Liver (tissue), 9 donors: ENCODE results near the gene TP53I11. TPM values are rescaled to one million over a fixed set of nuclear protein-coding genes. Genes with fewer than 3 reads are reported as not detected.

Experiments
- DNase-seq: peaks from one replicate; pipeline ENCODE4 v3.0.0-alpha.2; 2017; ENCODE audit warnings: low spot score
- H3K27ac ChIP-seq, 2 donors: one replicate each; pipeline ENCODE4 v1.7.0; 2013; ENCODE audit warnings: inconsistent platforms in 2 of 2, low read length in 2 of 2, control low read depth in 1 of 2, low read depth in 1 of 2, mild to moderate bottlenecking in 1 of 2
- H3K27me3 ChIP-seq, 4 donors: one replicate each; pipeline versions ENCODE4 v1.6.1 to v1.7.0; 2013; ENCODE audit warnings: low read length in 3 of 4, inconsistent platforms in 1 of 4, mild to moderate bottlenecking in 1 of 4, moderate library complexity in 1 of 4; ENCODE audit not compliant: control insufficient read depth in 4 of 4, insufficient read depth in 4 of 4
- H3K36me3 ChIP-seq, 4 donors: one replicate each; pipeline versions ENCODE4 v1.6.1 to v1.7.0; 2013; ENCODE audit warnings: low read length in 3 of 4, mild to moderate bottlenecking in 3 of 4, low read depth in 1 of 4, moderate library complexity in 1 of 4; ENCODE audit not compliant: control insufficient read depth in 4 of 4, insufficient read depth in 3 of 4
- H3K4me1 ChIP-seq, 4 donors: one replicate each; pipeline versions ENCODE4 v1.6.1 to v1.7.0; 2013; ENCODE audit warnings: low read length in 3 of 4, mild to moderate bottlenecking in 3 of 4, moderate library complexity in 1 of 4; ENCODE audit not compliant: control insufficient read depth in 4 of 4, insufficient read depth in 4 of 4
- H3K4me3 ChIP-seq, 3 donors: one replicate each; pipeline versions ENCODE4 v1.6.1 to v1.7.0; 2013; ENCODE audit warnings: low read length in 3 of 3, control low read depth in 1 of 3, low read depth in 1 of 3, mild to moderate bottlenecking in 1 of 3
- H3K9ac ChIP-seq, 2 donors: one replicate each; pipeline ENCODE4 v1.7.0; 2013; ENCODE audit warnings: low read length in 2 of 2, mild to moderate bottlenecking in 2 of 2, moderate library complexity in 2 of 2, control low read depth in 1 of 2, low read depth in 1 of 2
- H3K9me3 ChIP-seq, 4 donors: one replicate each; pipeline versions ENCODE4 v1.6.1 to v1.7.0; 2013; ENCODE audit warnings: low read length in 3 of 4; ENCODE audit not compliant: control insufficient read depth in 4 of 4
- ATF3 ChIP-seq: IDR thresholded peaks from 2 replicates; pipeline ENCODE4 v1.6.1; 2016; ENCODE audit warnings: antibody characterized with exemption
- EGR1 ChIP-seq, 2 donors: IDR thresholded peaks; 2 replicates each; pipeline ENCODE4 v1.6.1; 2016 to 2018; ENCODE audit warnings: antibody characterized with exemption in 2 of 2, low read depth in 2 of 2
- FOXA1 ChIP-seq: IDR thresholded peaks from 2 replicates; pipeline ENCODE4 v1.6.1; 2016; ENCODE audit warnings: antibody characterized with exemption
- FOXA2 ChIP-seq: IDR thresholded peaks from 2 replicates; pipeline ENCODE4 v1.6.1; 2016; ENCODE audit warnings: antibody characterized with exemption
- GABPA ChIP-seq, 2 donors: IDR thresholded peaks in 1 of 2; conservative IDR thresholded peaks in 1 of 2; 2 replicates each; pipeline ENCODE4 v1.6.1; 2016; ENCODE audit warnings: antibody characterized with exemption in 2 of 2, mild to moderate bottlenecking in 1 of 2, moderate library complexity in 1 of 2
- HNF4A ChIP-seq, 2 donors: conservative IDR thresholded peaks; 2 replicates each; pipeline ENCODE4 v1.6.1; 2016; ENCODE audit warnings: antibody characterized with exemption in 2 of 2, mild to moderate bottlenecking in 2 of 2
- HNF4G ChIP-seq: IDR thresholded peaks from 2 replicates; pipeline ENCODE4 v1.6.1; 2016; ENCODE audit warnings: antibody characterized with exemption
- JUND ChIP-seq, 2 donors: IDR thresholded peaks; 2 replicates each; pipeline ENCODE4 v1.6.1; 2016; ENCODE audit warnings: antibody characterized with exemption in 2 of 2
- NR2F2 ChIP-seq: IDR thresholded peaks from 2 replicates; pipeline ENCODE4 v1.6.1; 2016; ENCODE audit warnings: antibody characterized with exemption
- RAD21 ChIP-seq, 2 donors: IDR thresholded peaks; 2 replicates each; pipeline ENCODE4 v1.6.1; 2016; ENCODE audit warnings: antibody characterized with exemption in 2 of 2, mild to moderate bottlenecking in 2 of 2
- RXRA ChIP-seq, 2 donors: IDR thresholded peaks; 2 replicates each; pipeline ENCODE4 v1.6.1; 2017 to 2018; ENCODE audit warnings: antibody characterized with exemption in 2 of 2, mild to moderate bottlenecking in 1 of 2
- SP1 ChIP-seq: IDR thresholded peaks from 2 replicates; pipeline ENCODE4 v1.6.1; 2018; ENCODE audit warnings: antibody characterized with exemption, mild to moderate bottlenecking
- TAF1 ChIP-seq: conservative IDR thresholded peaks from 2 replicates; pipeline ENCODE4 v1.6.1; 2016; ENCODE audit warnings: antibody characterized with exemption, mild to moderate bottlenecking
- YY1 ChIP-seq: IDR thresholded peaks from 2 replicates; pipeline ENCODE4 v1.6.1; 2016; ENCODE audit warnings: antibody characterized with exemption, mild to moderate bottlenecking
- WGBS: extraction: QIAGEN DNeasy Blood & Tissue Kit; methylation state at CpG from one replicate; pipeline ENCODE4 v1.1.7; 2013; 5-methylcytosine and 5-hydroxymethylcytosine counted together
- polyA plus RNA-seq, 2 donors: library from polyadenylated mRNA; stranded (reverse) in 1 of 2; unstranded in 1 of 2; fragments of 200-250 nt in 1 of 2; fragments of >200 nt in 1 of 2; fragmentation: Nextera tagmentation in 1 of 2; extraction: Ambion mirVana in 1 of 2; gene quantifications; one replicate each; pipeline versions ENCODE4 v1.2.1 to v1.2.3, GENCODE V29; 2013 to 2015
- total RNA-seq, 2 donors: library from RNA; depleted of rRNA; stranded (reverse); fragments of >200 nt; gene quantifications; one replicate each; pipeline ENCODE4 v1.2.3, GENCODE V29; 2014
- TF ChIP-seq, protein P1 (sequence below): fragments of 150-350 bp; IDR thresholded peaks from 2 replicates; pipeline ENCODE4 v1.5.1; 2017; ENCODE audit warnings: improper control_type of control experiment, low read depth, low read length; ENCODE audit not compliant: missing input control
- TF ChIP-seq, protein P2 (sequence below): IDR thresholded peaks from 2 replicates; pipeline ENCODE4 v1.6.1; 2016; ENCODE audit warnings: antibody characterized with exemption, mild to moderate bottlenecking
- TF ChIP-seq, protein P3 (sequence below): IDR thresholded peaks from 2 replicates; pipeline ENCODE4 v1.6.1; 2016; ENCODE audit warnings: antibody characterized with exemption
- TF ChIP-seq, protein P4 (sequence below): IDR thresholded peaks from 2 replicates; pipeline ENCODE4 v1.6.1; 2016; ENCODE audit warnings: antibody characterized with exemption
- donor health status: healthy.
- donor health status: healthy.
- donor health status: healthy.
- donor health status: healthy.
- donor health status: healthy.

Gene TP53I11
- total and polyA plus RNA-seq, 4 donors, result 3.6 to 16.0 (median 8.3) TPM

DNA sequence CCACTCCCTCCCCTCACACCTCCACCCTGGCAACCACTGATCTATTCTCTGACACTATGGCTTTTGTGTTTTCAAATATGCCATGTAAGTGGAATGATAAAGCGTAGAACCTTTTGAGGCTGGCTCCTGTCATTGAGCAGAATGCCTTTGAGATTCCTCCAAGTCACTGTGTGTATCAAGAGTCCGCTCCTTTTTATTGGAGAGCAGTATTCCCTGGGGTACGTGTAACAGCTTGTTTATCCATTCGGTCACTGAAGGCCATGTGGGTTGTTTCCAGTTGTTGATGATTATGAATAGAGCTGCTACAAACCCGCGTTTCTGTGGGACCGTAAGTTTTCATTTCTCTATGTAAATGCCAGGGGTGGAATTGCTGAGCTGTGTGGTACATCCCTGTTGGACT, 10.3 kb downstream of the TP53I11 start:
- peaks cover 0 to 3% (median 0%) of the 10 kb centered on the region in 4 donors for H3K4me1 ChIP-seq
- WGBS, result 77% methylated on average over 7 of the region's 7 CpGs
- H3K27me3 ChIP-seq, result peaks cover 0 to 2% (median 0%) of the 10 kb centered on the region in 4 donors
- no peak for DNase-seq
- H3K9me3 ChIP-seq, result no peaks in the 10 kb centered on the region
- H3K36me3 ChIP-seq, result no peaks in the 10 kb centered on the region
- no peak overlapping the region for H3K4me3 ChIP-seq
- no peak overlapping the region for H3K9ac ChIP-seq
- TF ChIP-seq JUND (IDR thresholded peaks at IDR 0.05) (no peak), YY1 (no peak), FOXA2 (no peak), HNF4G (no peak), TAF1 (no peak), RAD21 (IDR thresholded peaks at IDR 0.05) (no peak), FOXA1 (no peak), GABPA (IDR thresholded peaks at IDR 0.05 in 1 of 2, conservative IDR thresholded peaks at IDR 0.05 in 1 of 2) (no peak), EGR1 (IDR thresholded peaks at IDR 0.05; ENCODE audit: low read depth in 2 of 2) (no peak), SP1 (no peak), RXRA (IDR thresholded peaks at IDR 0.05) (no peak), HNF4A (conservative IDR thresholded peaks at IDR 0.05) (no peak), NR2F2 (no peak), ATF3 (no peak)
- TF ChIP-seq, protein P1, sequence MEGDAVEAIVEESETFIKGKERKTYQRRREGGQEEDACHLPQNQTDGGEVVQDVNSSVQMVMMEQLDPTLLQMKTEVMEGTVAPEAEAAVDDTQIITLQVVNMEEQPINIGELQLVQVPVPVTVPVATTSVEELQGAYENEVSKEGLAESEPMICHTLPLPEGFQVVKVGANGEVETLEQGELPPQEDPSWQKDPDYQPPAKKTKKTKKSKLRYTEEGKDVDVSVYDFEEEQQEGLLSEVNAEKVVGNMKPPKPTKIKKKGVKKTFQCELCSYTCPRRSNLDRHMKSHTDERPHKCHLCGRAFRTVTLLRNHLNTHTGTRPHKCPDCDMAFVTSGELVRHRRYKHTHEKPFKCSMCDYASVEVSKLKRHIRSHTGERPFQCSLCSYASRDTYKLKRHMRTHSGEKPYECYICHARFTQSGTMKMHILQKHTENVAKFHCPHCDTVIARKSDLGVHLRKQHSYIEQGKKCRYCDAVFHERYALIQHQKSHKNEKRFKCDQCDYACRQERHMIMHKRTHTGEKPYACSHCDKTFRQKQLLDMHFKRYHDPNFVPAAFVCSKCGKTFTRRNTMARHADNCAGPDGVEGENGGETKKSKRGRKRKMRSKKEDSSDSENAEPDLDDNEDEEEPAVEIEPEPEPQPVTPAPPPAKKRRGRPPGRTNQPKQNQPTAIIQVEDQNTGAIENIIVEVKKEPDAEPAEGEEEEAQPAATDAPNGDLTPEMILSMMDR, result no peak
- TF ChIP-seq, protein P2, sequence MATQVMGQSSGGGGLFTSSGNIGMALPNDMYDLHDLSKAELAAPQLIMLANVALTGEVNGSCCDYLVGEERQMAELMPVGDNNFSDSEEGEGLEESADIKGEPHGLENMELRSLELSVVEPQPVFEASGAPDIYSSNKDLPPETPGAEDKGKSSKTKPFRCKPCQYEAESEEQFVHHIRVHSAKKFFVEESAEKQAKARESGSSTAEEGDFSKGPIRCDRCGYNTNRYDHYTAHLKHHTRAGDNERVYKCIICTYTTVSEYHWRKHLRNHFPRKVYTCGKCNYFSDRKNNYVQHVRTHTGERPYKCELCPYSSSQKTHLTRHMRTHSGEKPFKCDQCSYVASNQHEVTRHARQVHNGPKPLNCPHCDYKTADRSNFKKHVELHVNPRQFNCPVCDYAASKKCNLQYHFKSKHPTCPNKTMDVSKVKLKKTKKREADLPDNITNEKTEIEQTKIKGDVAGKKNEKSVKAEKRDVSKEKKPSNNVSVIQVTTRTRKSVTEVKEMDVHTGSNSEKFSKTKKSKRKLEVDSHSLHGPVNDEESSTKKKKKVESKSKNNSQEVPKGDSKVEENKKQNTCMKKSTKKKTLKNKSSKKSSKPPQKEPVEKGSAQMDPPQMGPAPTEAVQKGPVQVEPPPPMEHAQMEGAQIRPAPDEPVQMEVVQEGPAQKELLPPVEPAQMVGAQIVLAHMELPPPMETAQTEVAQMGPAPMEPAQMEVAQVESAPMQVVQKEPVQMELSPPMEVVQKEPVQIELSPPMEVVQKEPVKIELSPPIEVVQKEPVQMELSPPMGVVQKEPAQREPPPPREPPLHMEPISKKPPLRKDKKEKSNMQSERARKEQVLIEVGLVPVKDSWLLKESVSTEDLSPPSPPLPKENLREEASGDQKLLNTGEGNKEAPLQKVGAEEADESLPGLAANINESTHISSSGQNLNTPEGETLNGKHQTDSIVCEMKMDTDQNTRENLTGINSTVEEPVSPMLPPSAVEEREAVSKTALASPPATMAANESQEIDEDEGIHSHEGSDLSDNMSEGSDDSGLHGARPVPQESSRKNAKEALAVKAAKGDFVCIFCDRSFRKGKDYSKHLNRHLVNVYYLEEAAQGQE, result no peak
- TF ChIP-seq, protein P3, sequence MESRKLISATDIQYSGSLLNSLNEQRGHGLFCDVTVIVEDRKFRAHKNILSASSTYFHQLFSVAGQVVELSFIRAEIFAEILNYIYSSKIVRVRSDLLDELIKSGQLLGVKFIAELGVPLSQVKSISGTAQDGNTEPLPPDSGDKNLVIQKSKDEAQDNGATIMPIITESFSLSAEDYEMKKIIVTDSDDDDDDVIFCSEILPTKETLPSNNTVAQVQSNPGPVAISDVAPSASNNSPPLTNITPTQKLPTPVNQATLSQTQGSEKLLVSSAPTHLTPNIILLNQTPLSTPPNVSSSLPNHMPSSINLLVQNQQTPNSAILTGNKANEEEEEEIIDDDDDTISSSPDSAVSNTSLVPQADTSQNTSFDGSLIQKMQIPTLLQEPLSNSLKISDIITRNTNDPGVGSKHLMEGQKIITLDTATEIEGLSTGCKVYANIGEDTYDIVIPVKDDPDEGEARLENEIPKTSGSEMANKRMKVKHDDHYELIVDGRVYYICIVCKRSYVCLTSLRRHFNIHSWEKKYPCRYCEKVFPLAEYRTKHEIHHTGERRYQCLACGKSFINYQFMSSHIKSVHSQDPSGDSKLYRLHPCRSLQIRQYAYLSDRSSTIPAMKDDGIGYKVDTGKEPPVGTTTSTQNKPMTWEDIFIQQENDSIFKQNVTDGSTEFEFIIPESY, result no peak
- TF ChIP-seq, protein P4, sequence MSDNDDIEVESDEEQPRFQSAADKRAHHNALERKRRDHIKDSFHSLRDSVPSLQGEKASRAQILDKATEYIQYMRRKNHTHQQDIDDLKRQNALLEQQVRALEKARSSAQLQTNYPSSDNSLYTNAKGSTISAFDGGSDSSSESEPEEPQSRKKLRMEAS, result no peak
- H3K27ac ChIP-seq, result no peak overlapping the region
